PC-3 (cell line): Measurements from ENCODE around the gene STIM1.

Source experiments
- EZH2 ChIP-seq: fragments of 300-600 bp; sonication (generic); IDR thresholded peaks from one replicate; pipeline ENCODE4 v1.6.1; 2017; ENCODE audit warnings: antibody characterized with exemption, mild to moderate bottlenecking, low read length; ENCODE audit not compliant: unreplicated experiment
- EZH2phosphoT487 ChIP-seq: fragments of 300-600 bp; sonication (generic); IDR thresholded peaks from 2 replicates; pipeline ENCODE4 v1.6.1; 2018; ENCODE audit warnings: mild to moderate bottlenecking, antibody characterized with exemption, low read length, borderline replicate concordance
- TF ChIP-seq, protein P1 (sequence below): fragments of 300-600 bp; sonication (generic); conservative IDR thresholded peaks from 2 replicates; pipeline ENCODE4 v1.5.1; 2017; ENCODE audit warnings: antibody characterized with exemption, low read depth, mild to moderate bottlenecking, low read length

DNA sequence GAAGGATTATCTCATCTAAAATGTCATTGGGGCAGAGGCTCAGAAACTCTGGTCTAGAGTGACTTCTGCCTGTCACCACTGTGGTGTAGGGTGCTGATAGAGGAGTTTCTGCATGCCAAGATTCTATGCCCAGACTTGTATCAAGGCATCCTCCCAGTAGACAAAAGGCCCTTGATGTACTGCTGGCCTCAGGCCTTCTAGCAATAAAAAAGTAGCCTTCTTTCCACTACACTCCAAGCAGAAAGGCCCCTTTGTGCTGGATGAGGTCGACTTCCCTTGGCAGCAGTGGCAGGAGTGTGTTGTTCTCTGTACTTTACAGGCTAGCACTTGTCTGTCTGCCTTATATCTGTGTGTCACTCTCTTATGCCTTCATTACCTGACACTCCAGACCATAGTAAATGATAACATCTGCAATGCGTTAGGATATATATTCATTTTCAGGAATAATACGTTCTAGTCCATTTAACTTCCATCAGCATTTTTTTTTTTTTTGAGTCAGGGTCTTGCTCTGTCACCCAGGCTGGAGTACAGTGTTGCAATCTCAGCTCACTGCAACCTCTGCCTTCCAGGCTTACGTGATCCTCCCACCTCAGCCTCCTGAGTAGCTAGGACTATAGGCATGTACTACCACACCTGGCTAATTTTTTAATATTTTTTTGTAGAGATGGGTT, 189.6 kb downstream of the STIM1 start:
- TF ChIP-seq, protein P1, sequence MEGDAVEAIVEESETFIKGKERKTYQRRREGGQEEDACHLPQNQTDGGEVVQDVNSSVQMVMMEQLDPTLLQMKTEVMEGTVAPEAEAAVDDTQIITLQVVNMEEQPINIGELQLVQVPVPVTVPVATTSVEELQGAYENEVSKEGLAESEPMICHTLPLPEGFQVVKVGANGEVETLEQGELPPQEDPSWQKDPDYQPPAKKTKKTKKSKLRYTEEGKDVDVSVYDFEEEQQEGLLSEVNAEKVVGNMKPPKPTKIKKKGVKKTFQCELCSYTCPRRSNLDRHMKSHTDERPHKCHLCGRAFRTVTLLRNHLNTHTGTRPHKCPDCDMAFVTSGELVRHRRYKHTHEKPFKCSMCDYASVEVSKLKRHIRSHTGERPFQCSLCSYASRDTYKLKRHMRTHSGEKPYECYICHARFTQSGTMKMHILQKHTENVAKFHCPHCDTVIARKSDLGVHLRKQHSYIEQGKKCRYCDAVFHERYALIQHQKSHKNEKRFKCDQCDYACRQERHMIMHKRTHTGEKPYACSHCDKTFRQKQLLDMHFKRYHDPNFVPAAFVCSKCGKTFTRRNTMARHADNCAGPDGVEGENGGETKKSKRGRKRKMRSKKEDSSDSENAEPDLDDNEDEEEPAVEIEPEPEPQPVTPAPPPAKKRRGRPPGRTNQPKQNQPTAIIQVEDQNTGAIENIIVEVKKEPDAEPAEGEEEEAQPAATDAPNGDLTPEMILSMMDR = no peak
- no peak for TF ChIP-seq EZH2phosphoT487
- TF ChIP-seq EZH2 = no peak
